ENCODE data around the gene TMEM40.

The TMEM40 gene

DNA sequence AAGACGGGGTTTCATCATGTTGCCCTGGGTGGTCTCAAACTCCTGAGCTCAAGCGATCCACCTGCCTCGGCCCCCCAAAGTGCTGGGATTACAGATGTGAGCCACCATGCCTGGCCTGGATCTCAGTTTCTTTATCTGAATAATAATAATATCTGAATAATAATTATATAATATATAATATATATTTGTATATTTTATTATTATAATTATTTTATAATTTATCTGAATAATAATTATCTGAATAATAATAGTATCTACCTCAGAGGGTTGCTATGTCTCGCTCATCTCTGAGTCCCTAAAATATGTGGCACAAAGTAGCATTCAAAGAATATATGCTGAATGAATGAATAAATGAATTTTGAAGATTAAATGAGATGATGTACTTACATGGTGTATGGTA lies 44.8 kb downstream of the TMEM40 start:
- CTCF ChIA-PET = interaction anchor here (1.0 to 4.2 kb wide), 3 partner anchors 7 to 14 kb away, joined by 3 to 22 read pairs (median 7); no protein-coding TSS in a partner anchor

DNA sequence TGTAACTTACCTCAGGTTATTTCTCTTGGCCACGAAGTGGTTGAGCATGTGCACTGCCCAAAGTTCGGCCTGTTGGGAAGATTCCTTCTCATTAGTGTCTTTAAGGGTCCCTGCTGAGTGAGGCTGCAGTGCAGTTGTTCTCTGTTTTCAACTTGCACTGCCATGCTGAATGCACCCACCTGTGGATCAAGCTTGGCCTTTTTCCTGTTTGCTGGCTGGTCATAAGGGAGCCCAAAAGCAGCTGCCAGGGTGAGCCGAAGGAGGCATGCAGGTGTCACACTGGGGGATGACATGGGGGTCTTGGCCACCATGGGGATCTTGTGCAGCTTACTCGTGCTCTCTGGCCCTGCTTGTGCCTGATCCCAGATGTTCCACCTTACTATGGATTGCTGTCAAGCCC lies 49.0 kb downstream of the TMEM40 start:
- Histone ChIP-seq H3K4me3 (ENCODE audit: low read depth, low read length) (no peak overlapping the region), H3K9me3 (ENCODE audit: control insufficient read depth, insufficient read depth, low read depth, low read length) (no peaks in the 10 kb centered on the region), H3K4me1 (ENCODE audit: control insufficient read depth, insufficient read depth, low read length) (no peaks in the 10 kb centered on the region), H3K36me3 (ENCODE audit: control insufficient read depth in 2 of 2, insufficient read depth in 1 of 2, low read length in 2 of 2) (no peaks in the 10 kb centered on the region), H3K27ac (ENCODE audit: extremely low read depth, low read depth, low read length) (no peak overlapping the region)
- TF ChIP-seq, protein P1, sequence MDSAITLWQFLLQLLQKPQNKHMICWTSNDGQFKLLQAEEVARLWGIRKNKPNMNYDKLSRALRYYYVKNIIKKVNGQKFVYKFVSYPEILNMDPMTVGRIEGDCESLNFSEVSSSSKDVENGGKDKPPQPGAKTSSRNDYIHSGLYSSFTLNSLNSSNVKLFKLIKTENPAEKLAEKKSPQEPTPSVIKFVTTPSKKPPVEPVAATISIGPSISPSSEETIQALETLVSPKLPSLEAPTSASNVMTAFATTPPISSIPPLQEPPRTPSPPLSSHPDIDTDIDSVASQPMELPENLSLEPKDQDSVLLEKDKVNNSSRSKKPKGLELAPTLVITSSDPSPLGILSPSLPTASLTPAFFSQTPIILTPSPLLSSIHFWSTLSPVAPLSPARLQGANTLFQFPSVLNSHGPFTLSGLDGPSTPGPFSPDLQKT (IDR thresholded peaks at IDR 0.05; ENCODE audit: borderline replicate concordance, low read depth, low read length) = no peak
- TF ChIP-seq SCRT1 (tag by site-specific recombination; IDR thresholded peaks at IDR 0.05; ENCODE audit: borderline replicate concordance) (peak; percentile 77), ZFP3 (tag by site-specific recombination; IDR thresholded peaks at IDR 0.05; ENCODE audit: low read depth) (no peak), SCRT2 (tag by site-specific recombination; IDR thresholded peaks at IDR 0.05) (peak; percentile 84)
- POLR2A ChIA-PET = no interaction called here
- CTCF ChIA-PET = interaction anchor here (1.4 to 1.8 kb wide), 2 partner anchors 10 to 77 kb away, joined by 4 to 14 read pairs; no protein-coding TSS in a partner anchor

More for the DNA sequence above, 44.8 kb downstream of the TMEM40 start:
- Histone ChIP-seq H3K9me3 (ENCODE audit: control insufficient read depth, insufficient read depth, low read depth, low read length) (no peaks in the 10 kb centered on the region), H3K4me3 (ENCODE audit: low read depth, low read length) (no peak overlapping the region), H3K36me3 (ENCODE audit: control insufficient read depth in 2 of 2, insufficient read depth in 1 of 2, low read length in 2 of 2) (no peaks in the 10 kb centered on the region), H3K4me1 (ENCODE audit: control insufficient read depth, insufficient read depth, low read length) (no peaks in the 10 kb centered on the region), H3K27ac (ENCODE audit: extremely low read depth, low read depth, low read length) (no peak overlapping the region)
- POLR2A ChIA-PET = no interaction called here
- TF ChIP-seq ZFP37 (tag by site-specific recombination; IDR thresholded peaks at IDR 0.05) = no peak
- TF ChIP-seq RBAK (tag by site-specific recombination; IDR thresholded peaks at IDR 0.05) = no peak
- TF ChIP-seq REPIN1 (tag by site-specific recombination; IDR thresholded peaks at IDR 0.05; ENCODE audit: low read depth) = no peak
- no peak for TF ChIP-seq ZNF544 (tag by site-specific recombination; IDR thresholded peaks at IDR 0.05)

DNA sequence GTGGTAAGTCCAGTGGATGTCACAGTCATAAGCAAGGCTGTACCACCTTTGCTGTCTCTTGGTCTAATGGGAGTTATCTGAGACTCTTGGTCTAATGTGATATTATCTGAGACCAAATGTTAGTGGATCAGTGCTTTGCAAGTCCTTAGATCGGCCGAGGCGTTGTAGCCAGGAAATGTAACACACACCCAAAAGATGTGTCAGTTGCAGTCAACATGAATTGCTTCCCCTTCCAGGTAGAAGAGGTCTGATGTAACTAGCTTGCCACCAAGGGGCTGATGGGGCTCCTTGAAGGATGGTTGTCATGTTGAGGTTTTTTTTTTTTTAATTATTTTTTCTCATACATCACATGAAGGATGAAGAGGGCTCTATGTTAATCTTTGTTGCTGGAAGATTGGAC lies 49.7 kb downstream of the TMEM40 start:
- CTCF ChIA-PET = interaction anchor here (0.6 to 1.8 kb wide), 5 partner anchors 11 to 787 kb away, joined by 3 to 14 read pairs (median 4); no protein-coding TSS in a partner anchor
- Histone ChIP-seq H3K4me3 (ENCODE audit: low read depth, low read length) (no peak overlapping the region), H3K4me1 (ENCODE audit: control insufficient read depth, insufficient read depth, low read length) (no peaks in the 10 kb centered on the region), H3K9me3 (ENCODE audit: control insufficient read depth, insufficient read depth, low read depth, low read length) (no peaks in the 10 kb centered on the region), H3K27ac (ENCODE audit: extremely low read depth, low read depth, low read length) (no peak overlapping the region), H3K36me3 (ENCODE audit: control insufficient read depth in 2 of 2, insufficient read depth in 1 of 2, low read length in 2 of 2) (no peaks in the 10 kb centered on the region)
- TF ChIP-seq, protein P2, sequence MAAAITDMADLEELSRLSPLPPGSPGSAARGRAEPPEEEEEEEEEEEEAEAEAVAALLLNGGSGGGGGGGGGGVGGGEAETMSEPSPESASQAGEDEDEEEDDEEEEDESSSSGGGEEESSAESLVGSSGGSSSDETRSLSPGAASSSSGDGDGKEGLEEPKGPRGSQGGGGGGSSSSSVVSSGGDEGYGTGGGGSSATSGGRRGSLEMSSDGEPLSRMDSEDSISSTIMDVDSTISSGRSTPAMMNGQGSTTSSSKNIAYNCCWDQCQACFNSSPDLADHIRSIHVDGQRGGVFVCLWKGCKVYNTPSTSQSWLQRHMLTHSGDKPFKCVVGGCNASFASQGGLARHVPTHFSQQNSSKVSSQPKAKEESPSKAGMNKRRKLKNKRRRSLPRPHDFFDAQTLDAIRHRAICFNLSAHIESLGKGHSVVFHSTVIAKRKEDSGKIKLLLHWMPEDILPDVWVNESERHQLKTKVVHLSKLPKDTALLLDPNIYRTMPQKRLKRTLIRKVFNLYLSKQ (tag by site-specific recombination; IDR thresholded peaks at IDR 0.05; ENCODE audit: borderline replicate concordance) = no peak
- no peak for TF ChIP-seq ZNF670 (tag by site-specific recombination; IDR thresholded peaks at IDR 0.05; ENCODE audit: low read depth)
- TF ChIP-seq ZNF2 (tag by site-specific recombination; IDR thresholded peaks at IDR 0.05) = no peak
- no peak for TF ChIP-seq ZNF830 (tag by site-specific recombination; IDR thresholded peaks at IDR 0.05; ENCODE audit: low read depth)
- TF ChIP-seq ZNF157 (tag by site-specific recombination; IDR thresholded peaks at IDR 0.05) = peak; percentile 66
- TF ChIP-seq, protein P3, sequence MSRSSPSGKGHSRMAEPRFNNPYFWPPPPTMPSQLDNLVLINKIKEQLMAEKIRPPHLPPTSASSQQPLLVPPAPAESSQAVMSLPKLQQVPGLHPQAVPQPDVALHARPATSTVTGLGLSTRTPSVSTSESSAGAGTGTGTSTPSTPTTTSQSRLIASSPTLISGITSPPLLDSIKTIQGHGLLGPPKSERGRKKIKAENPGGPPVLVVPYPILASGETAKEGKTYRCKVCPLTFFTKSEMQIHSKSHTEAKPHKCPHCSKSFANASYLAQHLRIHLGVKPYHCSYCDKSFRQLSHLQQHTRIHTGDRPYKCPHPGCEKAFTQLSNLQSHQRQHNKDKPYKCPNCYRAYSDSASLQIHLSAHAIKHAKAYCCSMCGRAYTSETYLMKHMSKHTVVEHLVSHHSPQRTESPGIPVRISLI (tag by site-specific recombination; IDR thresholded peaks at IDR 0.05) = no peak
- POLR2A ChIA-PET = no interaction called here

DNA sequence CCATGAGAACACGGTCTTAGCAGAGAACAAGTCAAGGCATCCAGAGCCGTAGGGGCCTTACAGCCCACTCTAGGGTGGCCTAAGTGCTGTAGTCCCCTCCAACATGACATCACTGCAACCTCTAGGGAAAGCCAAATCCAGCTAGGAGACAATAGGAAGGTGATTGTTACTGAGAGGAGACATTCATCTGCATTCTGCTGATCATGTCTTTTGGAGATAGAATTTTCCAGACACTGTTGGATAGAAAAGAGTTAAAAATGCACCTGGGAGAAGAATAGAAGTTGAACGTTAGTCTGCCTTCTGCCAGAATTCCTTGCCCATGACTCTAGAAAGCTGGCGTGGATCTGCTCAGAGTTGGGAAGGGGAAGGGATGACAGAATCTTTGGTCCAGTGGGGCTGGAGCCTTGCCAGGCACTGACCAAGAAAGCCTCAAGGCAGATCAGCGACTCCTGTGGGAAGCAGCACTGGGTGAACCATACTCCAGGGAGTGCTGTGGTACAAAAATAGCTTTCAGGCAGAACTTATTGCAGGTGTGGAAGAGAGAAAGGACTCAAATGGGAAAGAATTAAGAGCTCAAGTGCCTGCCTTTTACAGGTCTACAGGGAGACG lies 50.4 kb downstream of the TMEM40 start:
- Histone ChIP-seq H3K36me3 (ENCODE audit: control insufficient read depth in 2 of 2, insufficient read depth in 1 of 2, low read length in 2 of 2) (no peaks in the 10 kb centered on the region), H3K4me3 (ENCODE audit: low read depth, low read length) (no peak overlapping the region), H3K9me3 (ENCODE audit: control insufficient read depth, insufficient read depth, low read depth, low read length) (no peaks in the 10 kb centered on the region), H3K27ac (ENCODE audit: extremely low read depth, low read depth, low read length) (no peak overlapping the region), H3K4me1 (ENCODE audit: control insufficient read depth, insufficient read depth, low read length) (no peaks in the 10 kb centered on the region)
- ChIA-PET POLR2A (no interaction called here), CTCF (interaction anchor here (0.6 to 3.5 kb wide), 8 partner anchors 8 to 787 kb away, joined by 3 to 22 read pairs (median 4); partner anchors contain the start of gene RPL32)
- no peak for TF ChIP-seq HOXD13 (CRISPR knock-in tag; IDR thresholded peaks at IDR 0.05; ENCODE audit: borderline replicate concordance)
- TF ChIP-seq ZNF292 (tag by site-specific recombination; IDR thresholded peaks at IDR 0.05; ENCODE audit: borderline replicate concordance, low read depth) = no peak
- TF ChIP-seq GLIS1 (tag by site-specific recombination; IDR thresholded peaks at IDR 0.05) = no peak
- TF ChIP-seq, protein P4, sequence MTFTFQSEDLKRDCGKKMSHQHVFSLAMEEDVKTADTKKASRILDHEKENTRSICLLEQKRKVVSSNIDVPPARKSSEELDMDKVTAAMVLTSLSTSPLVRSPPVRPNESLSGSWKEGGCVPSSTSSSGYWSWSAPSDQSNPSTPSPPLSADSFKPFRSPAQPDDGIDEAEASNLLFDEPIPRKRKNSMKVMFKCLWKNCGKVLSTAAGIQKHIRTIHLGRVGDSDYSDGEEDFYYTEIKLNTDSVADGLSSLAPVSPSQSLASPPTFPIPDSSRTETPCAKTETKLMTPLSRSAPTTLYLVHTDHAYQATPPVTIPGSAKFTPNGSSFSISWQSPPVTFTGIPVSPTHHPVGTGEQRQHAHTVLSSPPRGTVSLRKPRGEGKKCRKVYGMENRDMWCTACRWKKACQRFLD (tag by site-specific recombination; IDR thresholded peaks at IDR 0.05) = no peak
- TF ChIP-seq YY1 (tag by site-specific recombination; IDR thresholded peaks at IDR 0.05) = no peak
- TF ChIP-seq, protein P5, sequence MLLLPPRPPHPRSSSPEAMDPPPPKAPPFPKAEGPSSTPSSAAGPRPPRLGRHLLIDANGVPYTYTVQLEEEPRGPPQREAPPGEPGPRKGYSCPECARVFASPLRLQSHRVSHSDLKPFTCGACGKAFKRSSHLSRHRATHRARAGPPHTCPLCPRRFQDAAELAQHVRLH (tag by site-specific recombination; IDR thresholded peaks at IDR 0.05) = no peak
- peak; percentile 94 for TF ChIP-seq ZBTB17 (tag by site-specific recombination; IDR thresholded peaks at IDR 0.05)

Measured in HEK293 (cell line).